Measurements from ENCODE around the gene MTMR8.

DNA sequence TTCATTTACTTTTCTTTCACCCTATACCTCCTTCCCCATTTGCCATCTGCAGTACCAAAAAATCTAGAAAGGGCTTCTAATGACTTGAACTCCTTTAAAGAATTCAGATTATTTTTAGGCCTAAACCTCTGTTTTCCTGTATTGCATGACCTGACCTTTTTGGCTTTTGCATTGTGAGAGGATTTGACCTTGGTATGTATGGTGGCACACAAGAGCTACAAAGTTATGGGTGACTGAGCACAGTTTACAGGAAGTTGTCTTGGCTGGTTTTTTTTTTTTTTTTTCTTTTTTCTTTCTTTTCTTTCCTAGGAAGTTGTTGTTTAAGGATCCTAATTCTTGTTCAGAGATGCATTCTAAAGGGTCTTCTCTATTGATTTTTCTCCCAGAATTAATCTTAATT is 32.0 kb upstream of the MTMR8 start:
- TF ChIP-seq POLR2AphosphoS5 (IDR thresholded peaks at IDR 0.05; ENCODE audit: low read depth, low read length) (no peak), SIN3A (IDR thresholded peaks at IDR 0.05; ENCODE audit: borderline replicate concordance, insufficient read depth, low read length) (no peak)
- TF ChIP-seq, protein P1, sequence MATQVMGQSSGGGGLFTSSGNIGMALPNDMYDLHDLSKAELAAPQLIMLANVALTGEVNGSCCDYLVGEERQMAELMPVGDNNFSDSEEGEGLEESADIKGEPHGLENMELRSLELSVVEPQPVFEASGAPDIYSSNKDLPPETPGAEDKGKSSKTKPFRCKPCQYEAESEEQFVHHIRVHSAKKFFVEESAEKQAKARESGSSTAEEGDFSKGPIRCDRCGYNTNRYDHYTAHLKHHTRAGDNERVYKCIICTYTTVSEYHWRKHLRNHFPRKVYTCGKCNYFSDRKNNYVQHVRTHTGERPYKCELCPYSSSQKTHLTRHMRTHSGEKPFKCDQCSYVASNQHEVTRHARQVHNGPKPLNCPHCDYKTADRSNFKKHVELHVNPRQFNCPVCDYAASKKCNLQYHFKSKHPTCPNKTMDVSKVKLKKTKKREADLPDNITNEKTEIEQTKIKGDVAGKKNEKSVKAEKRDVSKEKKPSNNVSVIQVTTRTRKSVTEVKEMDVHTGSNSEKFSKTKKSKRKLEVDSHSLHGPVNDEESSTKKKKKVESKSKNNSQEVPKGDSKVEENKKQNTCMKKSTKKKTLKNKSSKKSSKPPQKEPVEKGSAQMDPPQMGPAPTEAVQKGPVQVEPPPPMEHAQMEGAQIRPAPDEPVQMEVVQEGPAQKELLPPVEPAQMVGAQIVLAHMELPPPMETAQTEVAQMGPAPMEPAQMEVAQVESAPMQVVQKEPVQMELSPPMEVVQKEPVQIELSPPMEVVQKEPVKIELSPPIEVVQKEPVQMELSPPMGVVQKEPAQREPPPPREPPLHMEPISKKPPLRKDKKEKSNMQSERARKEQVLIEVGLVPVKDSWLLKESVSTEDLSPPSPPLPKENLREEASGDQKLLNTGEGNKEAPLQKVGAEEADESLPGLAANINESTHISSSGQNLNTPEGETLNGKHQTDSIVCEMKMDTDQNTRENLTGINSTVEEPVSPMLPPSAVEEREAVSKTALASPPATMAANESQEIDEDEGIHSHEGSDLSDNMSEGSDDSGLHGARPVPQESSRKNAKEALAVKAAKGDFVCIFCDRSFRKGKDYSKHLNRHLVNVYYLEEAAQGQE (IDR thresholded peaks at IDR 0.05; ENCODE audit: insufficient read depth in 1 of 2, low read depth in 2 of 2, low read length in 2 of 2) = no peak
